ENCODE measurements around the gene NHSL2.
A peak's percentile ranks its signal among the peaks of the same experiment; 100 is the strongest.

The NHSL2 gene

DNA sequence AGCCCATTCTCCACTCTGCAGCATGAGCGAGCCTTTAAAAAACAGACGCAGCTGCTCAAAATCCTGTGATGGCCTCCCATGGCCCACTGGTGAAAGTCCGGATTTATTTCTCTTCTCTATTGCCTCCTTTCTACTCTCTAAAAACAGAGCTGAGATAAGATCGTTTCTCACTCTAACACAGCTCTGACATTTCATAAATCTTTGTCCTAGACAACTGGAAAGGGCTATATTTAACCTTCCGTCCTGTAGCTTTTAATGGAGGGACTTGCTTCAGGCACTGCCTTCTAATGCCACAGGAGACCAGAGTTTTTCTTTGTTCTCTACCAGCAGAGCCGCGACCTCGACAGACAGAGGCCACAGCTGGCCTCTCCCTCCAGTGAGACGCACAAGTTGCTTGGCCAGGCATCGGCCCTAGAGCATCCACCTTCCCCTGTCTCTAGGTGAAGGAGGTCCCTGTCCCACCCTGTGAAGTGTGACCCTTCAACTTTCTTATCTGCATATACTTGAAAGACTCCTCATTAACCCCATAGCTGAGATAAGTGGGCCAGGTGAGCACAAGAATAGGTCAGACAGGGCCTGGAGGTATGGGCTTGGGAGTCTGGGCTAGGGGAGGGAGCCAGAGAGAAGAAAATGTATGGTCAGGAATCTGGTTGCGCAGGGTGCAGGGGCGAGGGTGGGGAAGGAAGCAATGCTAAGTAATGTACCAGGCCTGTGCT lies 171.1 kb downstream of the NHSL2 start:
- ATAC-seq (replicated peaks) (no peak), DNase-seq (no peak)
- Mint-ChIP-seq H3K4me3 (no peak overlapping the region), H3K4me1 (peaks cover 2 to 9% of the 10 kb centered on the region in 2 donors), H3K27me3 (peaks cover 15 to 31% of the 10 kb centered on the region in 2 donors), H3K27ac (no peak overlapping the region), H3K36me3 (no peaks in the 10 kb centered on the region), H3K9me3 (no peaks in the 10 kb centered on the region)

DNA sequence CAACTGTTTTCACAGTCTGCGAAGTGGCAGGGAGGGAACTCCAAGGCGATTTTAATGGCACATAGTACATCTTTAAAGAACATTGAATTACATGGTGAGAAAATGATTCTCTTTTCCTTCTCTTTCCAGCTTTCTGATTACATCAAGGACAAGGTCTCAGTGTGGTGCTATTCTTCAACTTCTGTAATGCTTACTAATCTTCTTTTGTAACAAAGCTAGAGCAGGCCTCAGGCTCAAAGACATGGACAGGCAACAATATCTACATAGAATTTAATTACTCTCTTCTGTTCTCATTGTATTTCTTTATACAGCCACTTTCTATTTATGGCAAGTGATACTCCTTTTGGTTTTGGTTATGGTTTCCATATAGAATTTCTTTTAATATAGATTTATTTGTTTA lies 172.6 kb downstream of the NHSL2 start:
- Mint-ChIP-seq H3K36me3 (no peaks in the 10 kb centered on the region), H3K9me3 (no peaks in the 10 kb centered on the region), H3K4me1 (peaks cover 2 to 9% of the 10 kb centered on the region in 2 donors), H3K27ac (no peak overlapping the region), H3K27me3 (peaks cover 15 to 30% of the 10 kb centered on the region in 2 donors), H3K4me3 (no peak overlapping the region)
- ATAC-seq (replicated peaks): no peak
- DNase-seq: no peak

DNA sequence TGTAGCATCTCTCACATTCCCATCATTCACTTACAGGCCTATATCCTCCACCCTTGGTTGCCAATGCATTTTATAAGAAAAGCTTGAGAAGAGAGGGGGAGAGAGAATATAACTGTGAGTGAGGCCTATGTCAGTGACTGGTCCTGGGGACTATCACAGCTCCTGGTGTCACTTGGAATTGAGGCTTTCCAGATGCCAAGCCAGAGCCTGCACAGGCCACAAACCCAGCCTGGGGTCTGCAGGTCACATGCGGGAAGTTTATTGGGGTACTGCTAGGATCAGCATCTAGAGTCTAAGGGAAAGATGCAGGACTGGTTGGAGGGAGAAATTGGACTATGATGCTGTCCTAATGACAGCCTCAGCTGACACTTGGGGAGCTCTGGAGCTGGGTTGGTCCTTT lies 173.5 kb downstream of the NHSL2 start:
- peaks cover 7 to 22% of the 10 kb centered on the region in 2 donors for H3K27me3 Mint-ChIP-seq
- no peak for ATAC-seq (replicated peaks)
- no peaks in the 10 kb centered on the region for H3K36me3 Mint-ChIP-seq
- DNase-seq: no peak
- no peak overlapping the region for H3K27ac Mint-ChIP-seq
- H3K4me3 Mint-ChIP-seq: no peak overlapping the region
- peaks cover 0 to 9% of the 10 kb centered on the region in 2 donors for H3K4me1 Mint-ChIP-seq
- no peaks in the 10 kb centered on the region for H3K9me3 Mint-ChIP-seq

DNA sequence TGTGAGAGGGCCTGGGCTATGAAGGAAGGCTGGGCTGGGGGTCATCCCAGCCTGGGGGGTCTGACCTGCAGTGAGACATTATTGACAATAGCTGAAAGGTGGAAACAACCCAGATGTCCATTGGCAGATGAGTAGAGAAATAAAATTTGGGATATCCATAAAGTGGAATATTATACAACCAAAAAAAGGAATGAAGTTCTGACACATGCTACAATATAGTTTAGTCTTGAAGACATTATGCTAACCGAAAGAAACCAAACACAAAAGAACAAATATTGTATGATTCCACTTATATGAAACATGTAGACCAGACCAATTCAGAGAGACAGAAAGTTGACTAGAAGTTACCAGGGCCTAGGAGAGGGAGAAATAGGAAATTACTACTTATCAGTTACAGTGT lies 176.3 kb downstream of the NHSL2 start:
- Mint-ChIP-seq H3K4me1 (peaks cover 0 to 4% of the 10 kb centered on the region in 2 donors), H3K36me3 (no peaks in the 10 kb centered on the region), H3K27ac (no peak overlapping the region), H3K27me3 (peaks cover 5 to 18% of the 10 kb centered on the region in 2 donors), H3K4me3 (no peak overlapping the region), H3K9me3 (no peaks in the 10 kb centered on the region)
- no peak for ATAC-seq (replicated peaks)
- no peak for DNase-seq

DNA sequence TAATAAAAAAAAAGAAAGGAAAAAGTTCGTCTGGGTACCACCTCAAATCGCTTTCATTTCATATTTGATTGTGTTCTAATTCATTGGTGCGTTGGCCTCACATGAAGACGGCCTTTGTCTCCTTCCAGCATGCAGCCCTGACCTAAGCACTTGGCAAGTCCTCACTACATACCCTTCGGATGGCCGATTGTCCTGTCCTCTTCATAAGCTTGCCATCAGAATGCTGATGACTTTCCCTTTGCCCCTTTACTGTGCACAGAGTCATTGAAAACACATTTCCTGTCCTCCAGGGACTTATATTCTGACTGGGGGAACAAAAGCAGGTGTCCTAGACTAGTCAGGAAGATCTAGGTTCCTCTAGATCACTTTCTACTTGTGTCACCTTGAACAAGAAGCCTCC lies 178.1 kb downstream of the NHSL2 start:
- no peaks in the 10 kb centered on the region for H3K36me3 Mint-ChIP-seq
- ATAC-seq (replicated peaks) (no peak), DNase-seq (no peak)
- H3K27me3 Mint-ChIP-seq: peaks cover 5 to 17% of the 10 kb centered on the region in 2 donors
- H3K9me3 Mint-ChIP-seq: no peaks in the 10 kb centered on the region
- no peak overlapping the region for H3K4me3 Mint-ChIP-seq
- H3K4me1 Mint-ChIP-seq: peaks cover 0 to 4% of the 10 kb centered on the region in 2 donors
- no peak overlapping the region for H3K27ac Mint-ChIP-seq

DNA sequence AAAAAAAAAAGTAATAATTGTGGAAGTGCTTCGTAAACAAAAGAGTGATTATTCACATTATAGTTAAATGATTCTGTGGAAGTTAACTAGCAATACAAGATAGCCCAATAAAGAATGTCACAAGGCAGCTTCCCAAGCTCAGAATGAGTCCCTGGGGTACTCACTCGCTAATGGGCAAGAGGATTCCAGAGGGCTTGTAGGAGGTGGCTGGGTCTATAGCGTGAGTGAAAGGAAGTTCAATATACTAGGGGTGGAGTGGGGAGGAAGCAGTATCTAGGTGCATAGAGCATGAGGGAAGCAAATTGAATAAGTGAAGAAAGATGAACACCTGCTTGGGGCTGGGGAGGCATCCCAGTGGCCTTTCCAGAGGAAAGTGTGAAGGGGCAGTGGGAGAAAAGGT lies 178.6 kb downstream of the NHSL2 start:
- Mint-ChIP-seq H3K27me3 (peaks cover 5 to 12% of the 10 kb centered on the region in 2 donors), H3K27ac (no peak overlapping the region)
- no peak for ATAC-seq (replicated peaks)

DNA sequence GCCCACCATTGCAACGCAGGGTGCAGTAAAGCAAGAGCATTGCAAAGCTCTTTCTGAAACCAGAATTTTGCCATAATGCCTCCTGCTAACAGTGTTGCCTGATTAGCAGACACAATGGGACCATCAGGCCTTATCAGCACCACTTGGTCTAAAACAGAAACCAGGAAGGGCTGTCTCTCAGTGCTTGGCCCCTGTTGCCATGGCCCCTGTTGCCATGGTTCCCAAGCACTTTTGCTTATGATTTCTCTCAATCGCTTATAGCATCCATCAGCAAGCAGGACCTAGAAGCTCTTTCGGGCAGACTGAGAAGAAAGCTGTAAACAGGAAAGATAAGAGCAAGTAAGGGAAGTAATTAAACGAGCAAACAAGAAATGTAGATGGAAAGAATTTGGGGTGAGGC lies 184.2 kb downstream of the NHSL2 start:
- Mint-ChIP-seq H3K9me3 (no peaks in the 10 kb centered on the region), H3K36me3 (no peaks in the 10 kb centered on the region), H3K27ac (peak overlapping the region; percentile 48), H3K4me3 (no peak overlapping the region), H3K4me1 (peaks cover 13 to 20% of the 10 kb centered on the region in 2 donors), H3K27me3 (peaks cover 0 to 13% of the 10 kb centered on the region in 2 donors)
- DNase-seq: peak; percentile 24
- peak; percentile 71 to 88 for ATAC-seq (replicated peaks)

More for the DNA sequence above, 178.6 kb downstream of the NHSL2 start:
- Mint-ChIP-seq H3K36me3 (no peaks in the 10 kb centered on the region), H3K4me3 (no peak overlapping the region), H3K4me1 (peaks cover 0 to 4% of the 10 kb centered on the region in 2 donors), H3K9me3 (no peaks in the 10 kb centered on the region)
- DNase-seq: no peak

DNA sequence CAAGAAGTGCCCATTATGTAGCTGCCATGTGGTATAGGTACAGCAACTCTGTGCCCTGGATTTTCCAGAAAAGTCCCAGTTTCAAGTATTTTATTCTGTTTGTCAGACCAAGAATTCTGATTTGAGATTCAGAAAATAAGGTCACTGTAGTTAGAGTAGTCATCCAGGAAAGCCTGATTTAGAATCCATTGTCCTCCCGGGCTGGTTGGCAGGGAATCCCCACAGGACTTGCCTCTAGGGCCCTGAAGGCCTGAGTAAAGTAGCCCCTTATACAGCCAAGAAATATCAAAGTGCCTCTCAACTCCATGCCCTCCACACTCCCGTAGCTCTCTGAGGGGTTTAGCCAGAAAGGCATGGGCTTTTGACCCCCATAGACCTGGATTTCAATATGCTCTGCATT lies 184.7 kb downstream of the NHSL2 start:
- Mint-ChIP-seq H3K4me3 (no peak overlapping the region), H3K36me3 (no peaks in the 10 kb centered on the region), H3K27ac (no peak overlapping the region), H3K4me1 (peaks cover 18 to 21% of the 10 kb centered on the region in 2 donors), H3K27me3 (peaks cover 0 to 13% of the 10 kb centered on the region in 2 donors), H3K9me3 (no peaks in the 10 kb centered on the region)
- ATAC-seq (replicated peaks): no peak
- no peak for DNase-seq

DNA sequence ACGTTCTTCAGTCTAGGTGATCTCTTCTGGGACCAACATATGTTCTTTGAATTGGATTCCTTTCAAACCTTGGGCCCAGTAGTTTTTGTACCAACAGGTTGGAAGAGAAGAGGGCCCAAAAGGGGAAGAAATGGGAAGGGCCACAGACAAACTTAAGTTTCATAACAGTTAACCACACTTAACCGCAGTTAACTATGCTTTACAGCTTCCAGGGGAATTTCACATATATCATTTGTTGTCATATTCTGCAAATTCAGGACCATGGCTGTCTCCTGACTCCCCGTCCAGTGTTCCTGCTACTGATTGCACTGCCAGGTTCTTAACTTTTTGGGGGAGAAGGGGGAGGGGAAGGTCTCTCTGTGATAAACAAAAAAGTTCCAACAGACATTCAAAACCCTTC lies 186.5 kb downstream of the NHSL2 start:
- Mint-ChIP-seq H3K4me3 (no peak overlapping the region), H3K4me1 (peaks cover 31 to 39% of the 10 kb centered on the region in 2 donors), H3K9me3 (no peaks in the 10 kb centered on the region), H3K36me3 (no peaks in the 10 kb centered on the region), H3K27ac (no peak overlapping the region), H3K27me3 (peaks cover 0 to 19% of the 10 kb centered on the region in 2 donors)
- no peak for ATAC-seq (replicated peaks)
- DNase-seq: no peak

DNA sequence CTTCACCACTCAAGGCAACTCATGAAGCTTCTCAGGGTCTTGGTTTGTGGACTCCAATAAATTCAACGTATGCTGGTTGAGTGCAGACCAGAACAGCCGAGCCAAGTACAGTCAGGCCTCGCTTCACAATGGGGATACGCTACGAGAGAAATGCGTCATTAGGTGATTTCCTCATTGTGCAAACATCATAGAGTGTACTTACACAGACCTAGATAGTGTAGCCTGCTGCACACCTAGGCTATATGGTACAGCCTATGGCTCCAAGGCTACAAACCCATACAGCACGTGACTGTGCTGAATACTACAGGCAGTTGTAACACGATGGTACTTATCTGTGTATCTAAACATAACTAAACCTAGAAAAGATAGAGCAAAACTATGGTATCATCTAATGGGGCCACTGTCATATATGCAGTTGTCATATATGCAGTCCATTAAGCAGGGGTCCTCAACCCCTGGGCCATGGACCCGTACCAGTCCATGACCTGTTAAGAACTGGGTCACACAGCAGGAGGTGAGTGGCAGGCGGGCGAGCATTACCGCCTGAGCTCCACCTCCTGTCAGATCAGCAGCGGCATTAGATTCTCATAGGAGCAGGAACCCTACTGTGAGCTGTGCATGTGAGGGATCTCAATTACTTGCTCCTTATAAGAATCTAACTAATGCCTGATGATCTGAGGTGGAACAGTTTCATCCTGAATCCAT lies 189.6 kb downstream of the NHSL2 start:
- H3K27ac Mint-ChIP-seq: peak overlapping the region; percentile 32
- H3K4me3 Mint-ChIP-seq: no peak overlapping the region
- peak; percentile 35 for ATAC-seq (replicated peaks)

DNA sequence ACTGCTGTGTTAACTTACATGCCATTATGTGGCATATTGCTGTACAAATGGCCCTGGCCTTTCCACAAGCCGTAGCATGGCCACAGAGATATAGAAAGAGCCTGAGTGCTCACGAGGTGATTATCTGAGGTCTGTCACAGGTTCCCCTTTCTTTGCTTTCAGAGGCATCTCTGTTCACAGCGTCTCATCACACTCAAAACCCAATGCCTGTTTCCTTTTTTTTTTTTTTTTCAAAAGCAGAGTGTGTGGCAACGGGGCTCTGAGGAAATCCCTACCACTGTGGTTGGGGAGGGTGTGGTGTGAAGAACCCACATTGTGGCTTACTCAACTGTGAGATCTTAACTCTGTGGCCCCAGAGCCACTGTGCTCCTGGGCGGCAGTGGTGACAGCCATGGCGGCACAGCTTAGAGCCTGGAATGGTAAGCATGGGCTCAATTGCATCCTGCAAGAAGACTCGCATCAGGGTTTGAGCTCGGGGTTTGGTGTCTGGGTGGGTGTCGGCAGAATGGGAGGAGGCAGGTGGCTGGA lies 190.2 kb downstream of the NHSL2 start:
- ATAC-seq (replicated peaks) (peak; percentile 92 to 93), DNase-seq (peak; percentile 70)
- Mint-ChIP-seq H3K9me3 (no peaks in the 10 kb centered on the region), H3K27me3 (peaks cover 4 to 35% of the 10 kb centered on the region in 2 donors), H3K4me3 (no peak overlapping the region), H3K4me1 (peaks cover 33 to 34% of the 10 kb centered on the region in 2 donors), H3K36me3 (no peaks in the 10 kb centered on the region), H3K27ac (peak overlapping the region; percentile 32)

More for the DNA sequence above, 189.6 kb downstream of the NHSL2 start:
- H3K4me1 Mint-ChIP-seq: peaks cover 30 to 35% of the 10 kb centered on the region in 2 donors
- H3K36me3 Mint-ChIP-seq: no peaks in the 10 kb centered on the region
- H3K27me3 Mint-ChIP-seq: peaks cover 4 to 37% of the 10 kb centered on the region in 2 donors
- no peaks in the 10 kb centered on the region for H3K9me3 Mint-ChIP-seq
- DNase-seq: no peak

DNA sequence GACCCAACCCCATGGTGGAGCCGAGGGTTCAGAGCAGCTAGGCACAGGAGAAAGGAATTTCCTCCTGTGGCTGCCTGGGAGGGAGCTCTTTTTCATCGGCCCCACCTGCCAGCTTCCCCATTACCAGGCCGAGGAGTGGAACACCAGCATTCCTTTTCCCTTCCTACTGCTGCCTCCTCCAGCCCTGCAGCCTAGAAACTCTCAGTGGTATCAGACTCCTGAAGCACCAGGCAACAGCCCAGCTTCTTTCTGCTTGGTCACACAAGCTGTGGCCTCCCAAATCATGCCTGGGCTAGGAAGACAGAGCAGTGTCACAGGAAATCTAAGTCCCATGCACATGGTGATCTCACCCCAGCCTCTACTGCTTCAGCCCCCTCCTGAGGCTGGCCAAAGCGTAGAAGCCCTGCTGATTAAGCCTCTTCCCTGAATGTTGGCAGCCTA lies 191.0 kb downstream of the NHSL2 start:
- Mint-ChIP-seq H3K9me3 (no peaks in the 10 kb centered on the region), H3K4me3 (no peak overlapping the region), H3K27ac (peak overlapping the region; percentile 20), H3K36me3 (no peaks in the 10 kb centered on the region), H3K4me1 (peaks cover 33 to 34% of the 10 kb centered on the region in 2 donors), H3K27me3 (peaks cover 4 to 32% of the 10 kb centered on the region in 2 donors)
- ATAC-seq (replicated peaks) (no peak), DNase-seq (no peak)

DNA sequence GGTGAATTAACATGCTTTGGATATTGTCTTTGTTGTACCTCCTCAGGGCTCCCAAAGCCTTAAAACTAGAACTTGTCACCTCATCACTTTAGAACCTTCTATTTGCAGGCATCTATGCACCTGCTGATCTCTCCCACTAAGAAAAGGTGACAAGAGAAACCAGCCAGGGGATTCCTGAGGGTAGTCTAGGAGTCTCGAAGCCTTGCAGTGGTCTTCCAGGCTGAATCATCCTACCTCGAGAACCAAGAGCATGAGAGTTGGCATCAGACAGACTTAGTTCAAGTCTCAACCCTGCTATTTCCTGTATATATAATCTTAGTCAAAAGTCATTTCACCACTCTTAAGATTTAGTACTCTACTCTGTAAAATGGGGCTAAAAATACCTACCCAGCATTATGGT lies 191.5 kb downstream of the NHSL2 start:
- H3K27me3 Mint-ChIP-seq: peaks cover 4 to 32% of the 10 kb centered on the region in 2 donors
- H3K4me1 Mint-ChIP-seq: peaks cover 30 to 31% of the 10 kb centered on the region in 2 donors
- no peak overlapping the region for H3K4me3 Mint-ChIP-seq
- ATAC-seq (replicated peaks) (no peak), DNase-seq (no peak)
- H3K27ac Mint-ChIP-seq: no peak overlapping the region
- H3K36me3 Mint-ChIP-seq: no peaks in the 10 kb centered on the region
- no peaks in the 10 kb centered on the region for H3K9me3 Mint-ChIP-seq

DNA sequence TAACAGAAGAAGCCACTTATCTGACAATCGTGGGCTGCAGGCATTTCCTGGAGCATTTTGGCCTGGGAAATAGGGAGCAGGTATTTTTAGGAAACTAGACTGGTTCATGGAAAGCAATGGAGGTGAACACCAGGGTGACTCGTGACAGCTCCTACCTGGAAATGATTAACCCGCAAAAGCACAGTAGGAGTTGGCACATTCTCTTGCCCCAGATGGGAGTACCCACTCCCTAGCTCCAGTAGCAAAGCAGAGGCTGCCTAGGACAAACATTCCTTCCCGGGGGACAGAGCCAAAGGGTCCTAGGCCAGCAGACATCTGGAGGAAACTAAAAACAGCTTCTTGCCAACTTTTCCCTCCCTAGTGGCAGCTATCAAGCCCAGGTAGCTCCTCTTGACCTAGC lies 192.1 kb downstream of the NHSL2 start:
- H3K9me3 Mint-ChIP-seq: no peaks in the 10 kb centered on the region
- H3K36me3 Mint-ChIP-seq: no peaks in the 10 kb centered on the region
- no peak overlapping the region for H3K27ac Mint-ChIP-seq
- peaks cover 10 to 34% of the 10 kb centered on the region in 2 donors for H3K27me3 Mint-ChIP-seq
- DNase-seq (no peak), ATAC-seq (replicated peaks) (no peak)
- H3K4me3 Mint-ChIP-seq: no peak overlapping the region
- peaks cover 23 to 27% of the 10 kb centered on the region in 2 donors for H3K4me1 Mint-ChIP-seq
